OCI-LY3 (cell line): Measurements from ENCODE around the gene SNAPC5.

ENCODE experiments used
- H2AFZ ChIP-seq: fragments of 200-600, 300-600 bp; shearing (Covaris generic); 2 replicates; pipeline ENCODE4 v1.6.0; 2014; ENCODE audit warnings: antibody characterized with exemption, low read depth, low read length
- H3K27ac ChIP-seq: fragments of 200-600, 300-600 bp; sonication (generic); 2 replicates; pipeline ENCODE4 v1.5.1; 2014; ENCODE audit warnings: mild to moderate bottlenecking, low read length, moderate library complexity, mixed read lengths
- H3K27me3 ChIP-seq: fragments of 200-600, 300-600 bp; sonication (generic); 2 replicates; pipeline ENCODE4 v1.6.1; 2014; ENCODE audit warnings: low read depth, low read length, mixed read lengths
- H3K36me3 ChIP-seq: fragments of 200-600, 300-600 bp; sonication (generic); replicated peaks from 2 replicates; pipeline ENCODE3; 2014; ENCODE audit warnings: low read depth, low read length, mixed read lengths
- H3K4me1 ChIP-seq: fragments of 300-600, 200-600 bp; sonication (generic); 2 replicates; pipeline ENCODE4 v1.6.1; 2014; ENCODE audit warnings: low read length, mixed read lengths
- H3K4me2 ChIP-seq: fragments of 200-600, 300-600 bp; sonication (generic); 2 replicates; pipeline ENCODE4 v1.6.1; 2014; ENCODE audit warnings: low read length, mixed read lengths
- H3K4me3 ChIP-seq: fragments of 300-600, 200-600 bp; sonication (generic); 2 replicates; pipeline ENCODE4 v1.5.1; 2014; ENCODE audit warnings: antibody characterized with exemption, mild to moderate bottlenecking, low read length, moderate library complexity
- H3K79me2 ChIP-seq: fragments of 300-600, 200-600 bp; shearing (Covaris generic); 2 replicates; pipeline ENCODE4 v1.6.1; 2014; ENCODE audit warnings: mild to moderate bottlenecking, low read length, mixed read lengths
- H3K9ac ChIP-seq: fragments of 300-600, 200-600 bp; shearing (Covaris generic); 2 replicates; pipeline ENCODE4 v1.6.0; 2014; ENCODE audit warnings: mild to moderate bottlenecking, low read length, moderate library complexity
- H3K9me3 ChIP-seq: fragments of 200-600, 300-600 bp; shearing (Covaris generic); 2 replicates; pipeline ENCODE4 v1.6.1; 2014; ENCODE audit warnings: low read length, mixed read lengths; ENCODE audit not compliant: insufficient read depth
- H4K20me1 ChIP-seq: fragments of 200-600, 300-600 bp; sonication (generic); 2 replicates; pipeline ENCODE4 v1.6.1; 2016; ENCODE audit warnings: low read length, mixed read lengths; ENCODE audit not compliant: insufficient read depth
- CTCF ChIP-seq: fragments of 200-600, 300-600 bp; sonication (generic); IDR thresholded peaks from 2 replicates; pipeline ENCODE4 v1.5.1; 2014; ENCODE audit warnings: antibody characterized with exemption, low read length, low read depth
- EZH2phosphoT487 ChIP-seq: fragments of 200-600 bp; shearing (Covaris generic); IDR thresholded peaks from 2 replicates; pipeline ENCODE4 v1.6.1; 2018; ENCODE audit warnings: antibody characterized with exemption, mixed run types, low read depth

The SNAPC5 gene

GRCh38 chr15:66483131-66483566 is 14.4 kb downstream of the SNAPC5 start:
- Histone ChIP-seq H3K4me3 (no peak overlapping the region), H3K4me1 (0 out of 2 replicates have a peak, but pooled peaks cover 4% of the 10 kb centered on the region), H2AFZ (no peak overlapping the region), H3K9me3 (no peaks in the 10 kb centered on the region), H3K27ac (no peak overlapping the region), H3K4me2 (no peak overlapping the region), H3K79me2 (no peaks in the 10 kb centered on the region; the same call in 1 of the 2 replicates), H3K9ac (no peak overlapping the region), H4K20me1 (peaks cover 28% of the 10 kb centered on the region), H3K36me3 (peaks cover 43% of the 10 kb centered on the region), H3K27me3 (no peaks in the 10 kb centered on the region)
- no peak for TF ChIP-seq EZH2phosphoT487
- no peak for TF ChIP-seq CTCF

DNA sequence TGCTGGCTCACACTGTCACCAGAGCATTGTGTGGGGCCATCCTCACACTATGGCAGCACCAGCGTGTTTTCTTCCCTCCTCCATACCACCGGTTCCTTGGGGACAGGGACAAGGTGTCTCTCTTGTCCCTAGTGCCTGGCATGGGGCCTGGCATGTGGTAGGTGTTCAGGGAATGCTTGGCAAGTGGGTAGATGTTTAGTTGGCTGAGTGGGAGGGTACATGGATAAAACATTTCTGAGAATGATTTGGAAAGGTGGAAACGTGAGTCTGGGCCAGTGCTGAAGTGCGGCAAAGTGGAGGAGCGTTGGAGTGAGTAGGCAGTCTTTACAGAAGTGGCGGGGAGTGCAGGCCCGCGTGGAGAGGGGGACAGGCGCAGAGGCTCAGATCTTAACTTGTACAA is 15.0 kb downstream of the SNAPC5 start:
- H4K20me1 ChIP-seq: peaks cover 28% of the 10 kb centered on the region
- peaks cover 37% of the 10 kb centered on the region for H3K36me3 ChIP-seq
- H3K27ac ChIP-seq: no peak overlapping the region

GRCh38 chr15:66481107-66481856 is 16.3 kb downstream of the SNAPC5 start:
- no peaks in the 10 kb centered on the region for H3K9me3 ChIP-seq
- H3K27ac ChIP-seq: no peak overlapping the region
- H3K9ac ChIP-seq: no peak overlapping the region
- H2AFZ ChIP-seq: no peak overlapping the region
- no peak overlapping the region for H3K4me3 ChIP-seq
- H4K20me1 ChIP-seq: peaks cover 38% of the 10 kb centered on the region
- H3K4me2 ChIP-seq: no peak overlapping the region
- TF ChIP-seq EZH2phosphoT487: no peak
- TF ChIP-seq CTCF: no peak
- peaks cover 3% of the 10 kb centered on the region; the same call in 1 of the 2 replicates for H3K79me2 ChIP-seq
- peaks cover 29% of the 10 kb centered on the region for H3K36me3 ChIP-seq
- H3K27me3 ChIP-seq: no peaks in the 10 kb centered on the region
- 0 out of 2 replicates have a peak, but pooled peaks cover 4% of the 10 kb centered on the region for H3K4me1 ChIP-seq

More for the DNA sequence above, 15.0 kb downstream of the SNAPC5 start:
- H3K27me3 ChIP-seq: no peaks in the 10 kb centered on the region
- TF ChIP-seq EZH2phosphoT487: no peak
- TF ChIP-seq CTCF: no peak
- no peak overlapping the region for H3K9ac ChIP-seq
- no peaks in the 10 kb centered on the region for H3K9me3 ChIP-seq
- no peaks in the 10 kb centered on the region; the same call in 1 of the 2 replicates for H3K79me2 ChIP-seq
- no peak overlapping the region for H3K4me3 ChIP-seq
- H3K4me1 ChIP-seq: 0 out of 2 replicates have a peak, but pooled peaks cover 4% of the 10 kb centered on the region
- H2AFZ ChIP-seq: no peak overlapping the region
- H3K4me2 ChIP-seq: no peak overlapping the region

- no peak overlapping the region for H3K4me2 ChIP-seq
- no peaks in the 10 kb centered on the region for H3K27me3 ChIP-seq
- TF ChIP-seq CTCF (no peak), EZH2phosphoT487 (no peak)
- peaks cover 40% of the 10 kb centered on the region for H4K20me1 ChIP-seq
- no peak overlapping the region for H2AFZ ChIP-seq
- no peaks in the 10 kb centered on the region for H3K9me3 ChIP-seq
- no peak overlapping the region for H3K4me3 ChIP-seq
- no peak overlapping the region for H3K27ac ChIP-seq
- peaks cover 29% of the 10 kb centered on the region for H3K36me3 ChIP-seq
- H3K4me1 ChIP-seq: 0 out of 2 replicates have a peak, but pooled peaks cover 4% of the 10 kb centered on the region
- peaks cover 4% of the 10 kb centered on the region; the same call in 1 of the 2 replicates for H3K79me2 ChIP-seq
- H3K9ac ChIP-seq: no peak overlapping the region
Observed at GRCh38 chr15:66480267-66480666, 17.3 kb downstream of the SNAPC5 start.
